Epithelial cell of prostate (primary cell): ENCODE measurements around the gene KRTAP12-3.

Experiments used
- DNase-seq: peaks from one replicate; pipeline ENCODE4 v3.0.0-alpha.2; 2011; ENCODE audit warnings: low read depth, low spot score
- H3K27ac ChIP-seq: fragments of 450-650 bp; 2 replicates; pipeline ENCODE4 v1.5.1; 2017; ENCODE audit warnings: mild to moderate bottlenecking

KRTAP12-3 gene

DNA sequence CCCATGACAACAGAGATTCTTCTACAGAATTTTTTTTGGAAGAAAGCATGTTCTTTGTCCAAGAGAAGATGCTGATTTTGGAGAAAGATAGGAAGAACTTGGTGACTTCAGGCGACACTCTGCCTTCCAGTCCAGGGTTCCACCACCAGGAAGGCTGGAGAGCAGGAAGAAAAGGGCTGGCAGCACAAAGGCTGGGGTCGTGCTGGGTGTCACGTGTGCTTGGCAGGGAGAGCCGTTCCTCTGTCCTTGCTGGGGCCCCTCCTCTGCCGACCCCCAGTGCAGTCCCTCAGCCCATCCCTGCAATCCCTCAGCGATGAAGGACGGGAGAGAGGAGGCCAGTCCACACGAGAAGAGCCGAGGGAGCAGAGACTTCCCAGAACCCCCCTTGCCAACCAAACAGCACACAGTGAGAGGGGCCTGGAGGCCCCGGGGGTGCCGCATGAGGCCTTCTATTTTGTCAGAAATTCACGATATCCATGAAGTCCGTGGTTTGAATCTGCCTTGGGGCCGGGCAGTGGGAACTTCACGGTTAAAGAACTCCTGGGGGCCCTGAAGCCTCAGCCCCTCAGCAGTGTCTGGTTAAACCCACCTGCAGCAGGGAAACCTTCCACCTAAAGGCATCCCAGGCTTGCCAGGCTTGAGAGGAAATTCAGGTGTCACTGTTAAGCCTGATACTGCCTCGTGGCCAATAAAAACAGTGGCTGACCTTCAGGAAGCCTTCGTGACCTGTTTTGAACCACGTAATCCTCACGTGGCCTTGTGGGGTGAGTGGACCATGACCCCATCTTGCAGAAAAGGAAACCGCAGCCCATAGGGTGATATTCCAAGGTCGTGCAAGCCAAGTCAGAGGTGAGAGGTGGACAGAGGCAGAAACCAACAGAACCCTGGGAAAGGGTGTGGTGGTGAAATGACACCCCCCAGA is 42.6 kb downstream of the KRTAP12-3 start:
- H3K27ac ChIP-seq = no peak overlapping the region
- no peak for DNase-seq

DNA sequence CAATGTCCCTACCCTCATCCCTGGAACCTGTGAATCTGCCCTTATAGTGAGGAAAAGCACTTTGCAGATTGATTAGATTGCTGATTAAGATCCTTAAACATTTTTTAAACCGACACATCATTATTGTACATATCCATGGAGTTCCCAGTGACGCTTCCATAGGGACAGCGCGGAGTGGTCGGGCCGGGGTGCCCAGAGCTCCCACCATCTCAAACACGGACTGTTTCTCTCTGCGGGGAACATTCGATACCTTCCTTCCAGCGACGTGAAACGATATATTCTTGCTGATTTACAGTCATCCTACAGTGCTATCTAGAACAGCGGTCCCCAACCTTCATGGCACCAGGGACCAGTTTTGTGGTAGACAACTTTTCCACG is 43.3 kb downstream of the KRTAP12-3 start:
- DNase-seq = no peak
- H3K27ac ChIP-seq = no peak overlapping the region

DNA sequence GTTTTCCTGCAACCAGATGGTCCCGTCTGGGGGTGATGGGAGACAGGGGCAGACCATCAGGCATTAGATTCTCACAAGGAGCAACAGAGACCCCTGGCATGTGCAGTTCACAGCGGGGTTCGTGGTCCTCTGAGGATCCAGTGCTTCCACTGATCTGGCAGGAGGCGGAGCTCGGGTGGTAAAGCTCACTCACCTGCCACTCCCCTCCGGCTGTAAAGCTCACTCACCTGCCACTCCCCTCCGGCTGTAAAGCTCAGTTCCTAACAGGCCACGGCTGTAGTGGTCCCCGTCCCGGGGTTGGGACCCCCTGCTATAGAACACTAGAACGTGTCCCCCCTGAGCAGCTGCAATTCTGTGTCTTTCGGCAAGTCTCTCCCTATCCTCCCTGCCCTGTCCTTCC is 43.8 kb downstream of the KRTAP12-3 start:
- H3K27ac ChIP-seq = no peak overlapping the region
- DNase-seq = no peak

DNA sequence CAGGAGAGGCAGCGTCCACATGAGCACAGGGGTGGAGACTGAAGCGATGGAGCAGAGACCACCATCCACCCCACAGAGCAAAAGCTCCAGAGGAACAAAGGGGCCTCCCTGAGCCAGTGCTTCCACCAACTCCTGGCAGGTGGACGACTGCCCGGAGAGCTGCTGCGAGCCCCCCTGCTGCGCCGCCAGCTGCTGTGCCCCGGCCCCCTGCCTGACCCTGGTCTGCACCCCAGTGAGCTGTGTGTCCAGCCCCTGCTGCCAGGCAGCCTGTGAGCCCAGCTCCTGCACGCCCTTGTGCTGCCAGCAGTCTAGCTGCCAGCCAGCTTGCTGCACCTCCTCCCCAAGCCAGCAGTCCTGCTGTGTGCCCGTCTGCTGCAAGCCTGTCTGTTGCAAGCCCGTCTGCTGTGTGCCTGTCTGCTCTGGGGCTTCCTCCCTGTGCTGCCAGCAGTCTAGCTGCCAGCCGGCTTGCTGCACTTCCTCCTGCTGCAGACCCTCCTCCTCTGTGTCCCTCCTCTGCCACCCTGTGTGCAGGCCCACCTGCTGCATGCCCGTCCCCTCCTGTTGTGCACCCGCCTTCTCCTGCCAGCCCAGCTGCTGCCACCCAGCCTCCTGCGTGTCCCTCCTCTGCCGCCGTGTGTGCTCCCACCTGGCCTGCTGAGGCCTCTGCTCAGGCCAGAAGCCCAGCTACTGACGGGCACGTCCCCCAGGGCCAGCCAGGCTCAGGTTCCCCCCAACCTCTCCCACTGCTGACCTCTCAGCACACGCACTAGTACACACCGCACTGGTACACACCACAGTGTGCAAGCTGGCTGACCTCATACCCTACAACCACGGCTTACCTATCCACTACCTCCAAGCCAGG is 44.6 kb downstream of the KRTAP12-3 start:
- no peak for DNase-seq
- no peak overlapping the region for H3K27ac ChIP-seq

DNA sequence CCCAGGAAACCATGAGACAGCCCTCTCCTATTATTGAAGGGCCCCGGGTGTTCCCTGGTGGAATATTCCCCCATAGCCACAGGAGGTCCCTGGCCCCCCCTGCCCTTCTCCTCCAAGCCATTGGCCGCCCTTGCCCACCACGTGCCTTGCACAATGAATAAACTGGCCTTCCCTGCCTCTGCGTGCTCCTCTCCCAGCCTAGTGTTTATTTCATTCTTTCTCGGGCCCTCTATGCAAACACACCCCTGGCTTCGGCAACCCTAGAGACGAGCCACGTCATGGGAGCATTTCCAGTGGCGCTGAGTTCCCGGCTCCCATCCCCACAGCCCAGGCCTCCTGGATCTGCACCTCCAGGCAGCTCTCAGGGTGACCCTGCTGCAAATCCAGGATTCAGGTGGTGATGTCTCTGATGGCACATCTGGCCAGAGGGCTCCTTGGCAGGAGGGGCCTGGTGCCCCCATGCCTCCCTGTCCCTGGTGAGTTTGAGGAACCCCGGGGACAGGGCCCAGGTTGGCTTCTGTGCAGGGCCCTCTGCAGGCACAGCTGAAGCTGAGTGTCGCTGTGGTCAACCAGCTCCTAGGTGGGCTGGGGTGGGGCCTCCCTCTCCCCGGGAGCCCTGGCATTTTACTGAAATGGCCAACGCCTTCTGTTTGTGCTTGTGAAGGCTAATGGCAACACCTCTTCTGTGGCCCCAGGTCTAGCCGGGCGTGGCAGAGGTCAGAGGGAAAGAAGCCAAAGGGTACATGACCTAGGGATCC is 45.4 kb downstream of the KRTAP12-3 start:
- no peak for DNase-seq
- H3K27ac ChIP-seq = no peak overlapping the region

DNA sequence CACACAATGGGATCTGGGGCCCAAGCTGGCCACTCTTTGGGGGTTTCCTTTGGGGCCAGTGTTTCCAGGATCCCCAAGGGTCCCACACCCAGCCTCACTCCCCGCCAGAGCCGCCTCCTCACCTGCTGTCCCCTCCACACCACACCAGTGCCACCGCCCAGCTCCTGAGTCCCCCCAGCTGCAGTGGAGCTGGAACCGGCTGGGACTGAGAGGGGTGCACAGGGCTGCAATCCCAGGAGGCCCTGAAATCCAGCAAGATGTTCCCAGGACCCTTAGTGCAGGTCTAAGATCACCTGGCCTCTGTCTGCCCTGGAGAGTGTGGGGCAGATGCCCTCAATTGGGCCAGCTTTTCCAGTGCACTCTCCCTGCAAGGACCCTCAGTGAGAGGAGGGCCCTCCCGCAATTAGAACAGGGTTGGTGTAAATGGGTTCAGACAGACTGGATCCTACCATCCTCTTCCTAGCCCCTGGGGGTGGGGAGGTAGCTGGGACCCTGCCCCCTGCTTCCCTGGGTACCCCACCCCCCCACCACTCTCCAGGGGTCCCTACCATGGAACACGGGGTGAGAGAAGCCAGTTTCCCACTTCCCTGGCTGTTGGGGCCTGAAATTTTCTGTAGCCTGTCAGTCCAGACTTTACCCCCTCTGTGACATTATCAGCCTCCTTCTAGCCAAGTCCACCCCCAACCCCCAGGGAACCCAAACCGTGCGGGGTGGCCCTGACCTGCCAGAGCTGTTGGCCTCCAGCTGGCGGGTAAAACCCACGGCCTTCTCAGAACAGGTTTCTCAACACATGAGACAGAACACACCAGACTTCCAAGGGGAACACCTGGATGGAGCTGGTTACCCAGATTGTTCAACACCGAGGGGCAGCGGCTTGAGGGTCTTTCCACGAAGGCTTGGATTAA is 46.3 kb downstream of the KRTAP12-3 start:
- H3K27ac ChIP-seq = no peak overlapping the region
- DNase-seq = no peak

DNA sequence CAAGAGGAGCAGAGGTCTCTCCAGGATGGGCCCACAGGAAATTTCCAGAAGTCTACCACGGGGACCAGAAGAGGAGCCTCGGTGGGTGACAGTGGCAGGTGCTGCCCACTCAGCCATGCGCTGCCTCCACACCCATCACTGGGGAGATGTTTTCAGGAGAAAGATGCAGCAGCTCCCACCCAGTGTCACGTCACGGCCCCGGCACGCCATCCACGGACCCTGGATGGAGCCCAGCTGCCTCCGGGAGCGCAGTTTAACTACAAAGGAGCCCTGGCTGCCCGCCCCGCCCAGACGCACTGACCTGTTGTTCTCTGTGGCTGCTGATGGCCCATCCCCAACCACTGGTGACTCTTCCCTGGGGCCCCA is 46.9 kb downstream of the KRTAP12-3 start:
- H3K27ac ChIP-seq = no peak overlapping the region
- DNase-seq = no peak

DNA sequence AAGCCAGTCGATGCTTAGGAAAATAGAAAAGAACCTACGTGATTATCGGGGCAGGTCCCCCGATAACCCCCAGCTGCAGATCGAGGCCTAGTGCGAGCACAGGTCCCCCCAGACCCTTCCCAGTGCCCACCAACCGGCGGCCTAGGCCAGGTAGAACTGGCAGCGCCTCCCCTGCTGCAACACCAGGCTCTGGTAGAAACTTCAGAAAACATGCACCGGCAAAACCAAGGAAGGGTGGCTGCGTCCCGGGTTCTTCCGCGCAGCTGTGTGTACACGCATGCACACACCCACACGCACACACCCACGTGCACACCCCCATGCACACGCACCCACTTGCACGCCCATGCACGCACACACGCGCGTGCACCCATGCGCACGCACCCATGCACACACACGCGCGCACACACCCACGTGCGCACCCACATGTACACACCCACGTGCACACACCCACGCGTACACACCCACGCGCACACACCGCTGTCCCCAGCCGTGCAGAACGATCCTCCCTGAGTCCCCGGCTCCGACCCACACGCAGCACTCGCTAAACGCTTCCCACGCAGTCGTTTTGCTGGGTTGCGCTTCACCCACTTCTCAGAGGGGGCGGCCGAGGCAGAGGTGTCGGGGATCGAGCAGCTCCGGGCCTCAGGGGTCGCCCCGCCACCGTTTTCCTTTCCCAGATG is 48.4 kb downstream of the KRTAP12-3 start:
- DNase-seq = no peak
- no peak overlapping the region for H3K27ac ChIP-seq

DNA sequence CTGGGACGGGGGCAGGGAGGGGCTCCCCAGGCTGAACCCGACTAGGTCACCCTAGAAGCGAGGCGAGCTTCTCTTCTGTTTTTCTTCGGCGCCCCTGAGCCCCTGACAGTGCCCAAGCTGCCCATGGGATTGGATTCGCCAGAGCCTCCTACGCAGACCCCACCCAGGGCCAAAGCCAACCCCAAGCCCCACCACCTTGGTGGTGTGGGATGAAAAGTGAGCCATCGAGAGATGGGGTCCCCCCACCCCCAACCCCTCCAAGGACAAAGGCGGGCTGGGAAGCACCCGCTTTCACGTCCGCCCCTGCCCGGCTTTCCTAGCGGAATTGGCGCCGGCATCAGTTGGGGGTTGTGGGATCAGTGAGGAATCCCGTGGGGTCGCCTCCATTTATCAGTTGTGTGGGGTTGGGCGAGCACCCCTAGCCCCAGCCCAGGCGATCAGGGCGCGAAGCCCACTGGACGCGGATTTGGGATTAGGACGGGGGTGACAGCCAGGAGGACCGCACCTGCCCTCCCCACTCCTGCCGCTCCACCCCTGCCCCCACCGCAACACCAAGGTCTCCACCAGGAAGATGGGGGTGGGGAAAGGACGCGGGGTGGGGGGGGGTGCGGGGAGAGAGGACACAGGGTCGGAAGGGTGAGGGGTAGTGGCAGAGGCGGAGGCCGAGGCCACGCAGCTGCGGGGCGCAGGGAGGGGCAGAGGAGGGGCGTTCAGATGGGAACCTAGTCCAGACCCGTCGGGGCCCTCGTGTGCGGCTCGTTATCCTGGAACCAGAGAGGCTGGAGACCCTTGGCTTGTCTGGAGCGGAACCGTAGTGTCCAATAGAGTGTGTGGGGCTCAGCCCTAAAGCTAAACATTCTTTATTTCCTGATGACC is 49.2 kb downstream of the KRTAP12-3 start:
- H3K27ac ChIP-seq = no peak overlapping the region
- DNase-seq = no peak
